K562 (cell line): ENCODE results near the gene CEACAM18. TPM values are rescaled to one million over a fixed set of nuclear protein-coding genes. Genes with fewer than 3 reads are reported as not detected.

Experiments
- CHD2 ChIP-seq: IDR thresholded peaks from 2 replicates; pipeline ENCODE4 v1.6.1; 2011; ENCODE audit warnings: low read depth, low read length
- ELF1 ChIP-seq: fragments of 200-800 bp; sonication (Bioruptor generic); IDR thresholded peaks from 2 replicates; pipeline ENCODE4 v1.6.1; 2016; ENCODE audit warnings: missing genetic modification characterization, missing compliant biosample characterization
- KLF1 ChIP-seq: fragments of 450-650 bp; IDR thresholded peaks from 2 replicates; pipeline ENCODE4 v1.6.1; 2016; ENCODE audit warnings: missing genetic modification characterization, missing compliant biosample characterization
- MTF1 ChIP-seq: fragments of 250-450 bp; sonication (Bioruptor Pico); IDR thresholded peaks from 2 replicates; pipeline ENCODE4 v1.9.0; 2021; ENCODE audit warnings: moderate library complexity, mild to moderate bottlenecking, inconsistent platforms, borderline replicate concordance
- MYC ChIP-seq, 2 experiments: fragments of 250-450 bp in 1 of 2; sonication (Bioruptor Pico) in 1 of 2; IDR thresholded peaks; 2 replicates each; pipeline versions ENCODE4 v1.5.1 to v1.6.1; 2012 to 2021; ENCODE audit warnings: low read depth in 2 of 2, borderline replicate concordance in 1 of 2, improper control_type of control experiment in 1 of 2, low read length in 1 of 2, mild to moderate bottlenecking in 1 of 2, moderate library complexity in 1 of 2
- RNF2 ChIP-seq: sonication (generic); IDR thresholded peaks from 2 replicates; pipeline ENCODE4 v1.6.1; 2016
- SMARCA5 ChIP-seq: fragments of 450-650 bp; IDR thresholded peaks from 2 replicates; pipeline ENCODE4 v1.6.1; 2016
- TSC22D4 ChIP-seq: fragments of 450-650 bp; IDR thresholded peaks from 2 replicates; pipeline ENCODE4 v1.6.1; 2016; ENCODE audit warnings: missing genetic modification characterization, missing biosample characterization, control low read depth
- ZKSCAN8 ChIP-seq: fragments of 200-800 bp; sonication (Bioruptor generic); IDR thresholded peaks from 2 replicates; pipeline ENCODE4 v1.6.1; 2016; ENCODE audit warnings: missing genetic modification characterization, missing compliant biosample characterization
- ZNF121 ChIP-seq: sonication (generic); formaldehyde crosslinking; conservative IDR thresholded peaks from 2 replicates; pipeline ENCODE4 v1.8.0; 2022; ENCODE audit warnings: missing genetic modification reagents
- ZNF140 ChIP-seq: fragments of 250-450 bp; sonication (Bioruptor Pico); IDR thresholded peaks from 2 replicates; pipeline ENCODE4 v1.8.0; 2021; ENCODE audit warnings: moderate library complexity, mild to moderate bottlenecking, inconsistent platforms
- ZNF282 ChIP-seq: sonication (generic); formaldehyde crosslinking; IDR thresholded peaks from 2 replicates; pipeline ENCODE4 v1.8.1; 2023; ENCODE audit warnings: missing genetic modification reagents
- polyA plus RNA-seq, 8 experiments: library from polyadenylated mRNA; depleted of rRNA in 4 of 8; stranded (reverse) in 5 of 8; unstranded in 3 of 8; fragments of >200 nt; fragmentation: Nextera tagmentation in 2 of 8; fragmentation: Illumina TruSeq in 1 of 8; extraction: Ambion mirVana in 2 of 8; extraction: Trizol in 1 of 8; gene quantifications; 2 replicates each; pipeline versions ENCODE4 v1.2.1 to v1.2.3, GENCODE V29; 2011 to 2014; ENCODE audit warnings: inconsistent platforms in 1 of 8, missing spikeins in 1 of 8
- total RNA-seq, 7 experiments: library from RNA; depleted of rRNA in 6 of 7; stranded (reverse); fragments of >200 nt in 6 of 7; fragmentation: Illumina TruSeq in 2 of 7; extraction: Trizol in 2 of 7; gene quantifications; 2 replicates each; pipeline versions ENCODE4 v1.2.1 to v1.2.3, GENCODE V29; 2011 to 2021; ENCODE audit warnings: low replicate concordance in 1 of 7
- TF ChIP-seq, protein P1 (sequence below): fragments of 250-450 bp; sonication (Bioruptor Pico); IDR thresholded peaks from 2 replicates; pipeline ENCODE4 v1.8.0; 2021; ENCODE audit warnings: moderate library complexity, mild to moderate bottlenecking, inconsistent platforms
- TF ChIP-seq, protein P2 (sequence below): fragments of 250-450 bp; sonication (Bioruptor Pico); IDR thresholded peaks from 2 replicates; pipeline ENCODE4 v1.4.0; 2020
- TF ChIP-seq, protein P3 (sequence below): sonication (generic); formaldehyde crosslinking; IDR thresholded peaks from 2 replicates; pipeline ENCODE4 v1.8.1; 2022; ENCODE audit warnings: missing genetic modification reagents

The CEACAM18 gene
- total and polyA plus RNA-seq, 9 of the 15 experiments (the other 6 are each of a cell fraction or from before 2014, with no cell fraction given): 0.08 to 0.24 (median 0.15) TPM; not detected in 3

DNA sequence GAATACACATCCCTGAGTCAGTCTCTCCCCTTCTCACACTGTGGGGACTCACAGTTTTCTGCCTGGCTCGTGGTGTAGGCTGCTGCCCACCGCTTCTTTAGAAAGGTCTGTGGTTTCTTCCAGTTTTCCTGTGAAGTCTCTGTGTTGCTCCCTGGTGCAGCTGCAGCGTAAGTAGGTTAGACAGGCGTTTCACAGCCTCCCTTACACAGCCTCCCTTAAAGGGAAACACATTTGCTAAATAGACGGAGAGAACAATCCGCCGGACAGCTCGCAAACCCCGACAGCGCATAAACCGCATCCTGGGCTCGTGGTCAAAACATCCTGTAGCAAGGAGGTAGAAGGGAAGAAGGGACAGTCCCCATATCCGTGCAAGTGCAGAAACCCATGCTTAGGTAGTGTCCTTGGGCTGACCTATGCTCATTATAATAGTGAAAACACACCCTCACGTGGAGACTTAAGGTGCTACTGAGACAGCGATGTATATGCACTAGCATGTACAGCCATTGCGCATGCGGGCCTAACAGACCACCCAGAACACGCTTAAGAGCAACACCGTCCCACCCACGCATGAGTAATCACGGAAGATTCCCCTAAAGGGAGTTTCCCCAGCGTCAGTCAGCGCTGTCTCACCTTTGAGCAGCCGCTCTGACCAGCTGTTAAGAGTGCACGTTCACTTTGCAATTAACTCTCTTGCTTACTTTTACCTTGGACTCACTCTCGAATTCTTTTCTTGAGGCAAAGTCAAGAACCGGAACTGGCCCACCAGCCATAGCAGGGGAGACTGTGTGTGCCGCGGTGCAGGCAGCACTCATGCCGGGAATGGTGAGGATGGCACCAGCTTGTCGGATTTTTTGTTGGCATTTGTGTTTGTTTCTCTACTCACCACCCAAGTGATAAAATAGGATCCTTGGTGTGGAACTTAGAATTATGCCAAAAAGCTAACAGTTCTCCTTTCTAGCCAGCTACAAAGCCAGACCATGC, 36.6 kb upstream of the CEACAM18 start (continued):
- TF ChIP-seq, protein P1, sequence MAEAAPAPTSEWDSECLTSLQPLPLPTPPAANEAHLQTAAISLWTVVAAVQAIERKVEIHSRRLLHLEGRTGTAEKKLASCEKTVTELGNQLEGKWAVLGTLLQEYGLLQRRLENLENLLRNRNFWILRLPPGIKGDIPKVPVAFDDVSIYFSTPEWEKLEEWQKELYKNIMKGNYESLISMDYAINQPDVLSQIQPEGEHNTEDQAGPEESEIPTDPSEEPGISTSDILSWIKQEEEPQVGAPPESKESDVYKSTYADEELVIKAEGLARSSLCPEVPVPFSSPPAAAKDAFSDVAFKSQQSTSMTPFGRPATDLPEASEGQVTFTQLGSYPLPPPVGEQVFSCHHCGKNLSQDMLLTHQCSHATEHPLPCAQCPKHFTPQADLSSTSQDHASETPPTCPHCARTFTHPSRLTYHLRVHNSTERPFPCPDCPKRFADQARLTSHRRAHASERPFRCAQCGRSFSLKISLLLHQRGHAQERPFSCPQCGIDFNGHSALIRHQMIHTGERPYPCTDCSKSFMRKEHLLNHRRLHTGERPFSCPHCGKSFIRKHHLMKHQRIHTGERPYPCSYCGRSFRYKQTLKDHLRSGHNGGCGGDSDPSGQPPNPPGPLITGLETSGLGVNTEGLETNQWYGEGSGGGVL (CRISPR knock-in tag): no peak
- TF ChIP-seq ELF1 (peak; percentile 44; the same call in 1 of the 2 replicates), ZNF282 (no peak), KLF1 (tag) (peak; percentile 91), CHD2 (no peak), TSC22D4 (tag) (no peak), ZKSCAN8 (CRISPR knock-in tag) (no peak), SMARCA5 (no peak), MTF1 (no peak), RNF2 (0 out of 2 replicates have a peak, but pooled peaks have one; percentile 71), ZNF121 (CRISPR knock-in tag) (no peak), ZNF140 (CRISPR knock-in tag) (no peak), MYC (IDR thresholded peaks at IDR 0.05; ENCODE audit: low read depth, low read length) (0 out of 2 replicates have a peak, but pooled peaks have one; percentile 39), MYC (CRISPR knock-in tag; IDR thresholded peaks at IDR 0.05; ENCODE audit: borderline replicate concordance, low read depth) (no peak; the same call in 1 of the 2 replicates)
- TF ChIP-seq, protein P2, sequence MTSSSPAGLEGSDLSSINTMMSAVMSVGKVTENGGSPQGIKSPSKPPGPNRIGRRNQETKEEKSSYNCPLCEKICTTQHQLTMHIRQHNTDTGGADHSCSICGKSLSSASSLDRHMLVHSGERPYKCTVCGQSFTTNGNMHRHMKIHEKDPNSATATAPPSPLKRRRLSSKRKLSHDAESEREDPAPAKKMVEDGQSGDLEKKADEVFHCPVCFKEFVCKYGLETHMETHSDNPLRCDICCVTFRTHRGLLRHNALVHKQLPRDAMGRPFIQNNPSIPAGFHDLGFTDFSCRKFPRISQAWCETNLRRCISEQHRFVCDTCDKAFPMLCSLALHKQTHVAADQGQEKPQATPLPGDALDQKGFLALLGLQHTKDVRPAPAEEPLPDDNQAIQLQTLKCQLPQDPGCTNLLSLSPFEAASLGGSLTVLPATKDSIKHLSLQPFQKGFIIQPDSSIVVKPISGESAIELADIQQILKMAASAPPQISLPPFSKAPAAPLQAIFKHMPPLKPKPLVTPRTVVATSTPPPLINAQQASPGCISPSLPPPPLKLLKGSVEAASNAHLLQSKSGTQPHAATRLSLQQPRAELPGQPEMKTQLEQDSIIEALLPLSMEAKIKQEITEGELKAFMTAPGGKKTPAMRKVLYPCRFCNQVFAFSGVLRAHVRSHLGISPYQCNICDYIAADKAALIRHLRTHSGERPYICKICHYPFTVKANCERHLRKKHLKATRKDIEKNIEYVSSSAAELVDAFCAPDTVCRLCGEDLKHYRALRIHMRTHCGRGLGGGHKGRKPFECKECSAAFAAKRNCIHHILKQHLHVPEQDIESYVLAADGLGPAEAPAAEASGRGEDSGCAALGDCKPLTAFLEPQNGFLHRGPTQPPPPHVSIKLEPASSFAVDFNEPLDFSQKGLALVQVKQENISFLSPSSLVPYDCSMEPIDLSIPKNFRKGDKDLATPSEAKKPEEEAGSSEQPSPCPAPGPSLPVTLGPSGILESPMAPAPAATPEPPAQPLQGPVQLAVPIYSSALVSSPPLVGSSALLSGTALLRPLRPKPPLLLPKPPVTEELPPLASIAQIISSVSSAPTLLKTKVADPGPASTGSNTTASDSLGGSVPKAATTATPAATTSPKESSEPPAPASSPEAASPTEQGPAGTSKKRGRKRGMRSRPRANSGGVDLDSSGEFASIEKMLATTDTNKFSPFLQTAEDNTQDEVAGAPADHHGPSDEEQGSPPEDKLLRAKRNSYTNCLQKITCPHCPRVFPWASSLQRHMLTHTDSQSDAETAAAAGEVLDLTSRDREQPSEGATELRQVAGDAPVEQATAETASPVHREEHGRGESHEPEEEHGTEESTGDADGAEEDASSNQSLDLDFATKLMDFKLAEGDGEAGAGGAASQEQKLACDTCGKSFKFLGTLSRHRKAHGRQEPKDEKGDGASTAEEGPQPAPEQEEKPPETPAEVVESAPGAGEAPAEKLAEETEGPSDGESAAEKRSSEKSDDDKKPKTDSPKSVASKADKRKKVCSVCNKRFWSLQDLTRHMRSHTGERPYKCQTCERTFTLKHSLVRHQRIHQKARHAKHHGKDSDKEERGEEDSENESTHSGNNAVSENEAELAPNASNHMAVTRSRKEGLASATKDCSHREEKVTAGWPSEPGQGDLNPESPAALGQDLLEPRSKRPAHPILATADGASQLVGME (CRISPR knock-in tag): no peak
- TF ChIP-seq, protein P3, sequence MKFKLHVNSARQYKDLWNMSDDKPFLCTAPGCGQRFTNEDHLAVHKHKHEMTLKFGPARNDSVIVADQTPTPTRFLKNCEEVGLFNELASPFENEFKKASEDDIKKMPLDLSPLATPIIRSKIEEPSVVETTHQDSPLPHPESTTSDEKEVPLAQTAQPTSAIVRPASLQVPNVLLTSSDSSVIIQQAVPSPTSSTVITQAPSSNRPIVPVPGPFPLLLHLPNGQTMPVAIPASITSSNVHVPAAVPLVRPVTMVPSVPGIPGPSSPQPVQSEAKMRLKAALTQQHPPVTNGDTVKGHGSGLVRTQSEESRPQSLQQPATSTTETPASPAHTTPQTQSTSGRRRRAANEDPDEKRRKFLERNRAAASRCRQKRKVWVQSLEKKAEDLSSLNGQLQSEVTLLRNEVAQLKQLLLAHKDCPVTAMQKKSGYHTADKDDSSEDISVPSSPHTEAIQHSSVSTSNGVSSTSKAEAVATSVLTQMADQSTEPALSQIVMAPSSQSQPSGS: no peak
